ENCODE data around the gene OIP5.

GRCh38 chr15:41307679-41308078 is 24.7 kb downstream of the OIP5 start:
- no peak for TF ChIP-seq TEAD4 (IDR thresholded peaks at IDR 0.05)
- no peak for TF ChIP-seq TAF1 (IDR thresholded peaks at IDR 0.05; ENCODE audit: low read depth)
- no peak for TF ChIP-seq YY1 (IDR thresholded peaks at IDR 0.05; ENCODE audit: low read depth)
- no peak for TF ChIP-seq MAX (IDR thresholded peaks at IDR 0.05)
- TF ChIP-seq, protein P1, sequence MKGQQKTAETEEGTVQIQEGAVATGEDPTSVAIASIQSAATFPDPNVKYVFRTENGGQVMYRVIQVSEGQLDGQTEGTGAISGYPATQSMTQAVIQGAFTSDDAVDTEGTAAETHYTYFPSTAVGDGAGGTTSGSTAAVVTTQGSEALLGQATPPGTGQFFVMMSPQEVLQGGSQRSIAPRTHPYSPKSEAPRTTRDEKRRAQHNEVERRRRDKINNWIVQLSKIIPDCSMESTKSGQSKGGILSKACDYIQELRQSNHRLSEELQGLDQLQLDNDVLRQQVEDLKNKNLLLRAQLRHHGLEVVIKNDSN (IDR thresholded peaks at IDR 0.05), result no peak
- TF ChIP-seq EP300 (IDR thresholded peaks at IDR 0.05; ENCODE audit: borderline replicate concordance), result no peak
- TF ChIP-seq ZBTB7A (IDR thresholded peaks at IDR 0.05; ENCODE audit: low read depth), result no peak
- TF ChIP-seq CREB1 (IDR thresholded peaks at IDR 0.05; ENCODE audit: low read depth), result no peak
- TF ChIP-seq FOXM1 (IDR thresholded peaks at IDR 0.05; ENCODE audit: borderline replicate concordance, low read depth), result no peak
- TF ChIP-seq, protein P2, sequence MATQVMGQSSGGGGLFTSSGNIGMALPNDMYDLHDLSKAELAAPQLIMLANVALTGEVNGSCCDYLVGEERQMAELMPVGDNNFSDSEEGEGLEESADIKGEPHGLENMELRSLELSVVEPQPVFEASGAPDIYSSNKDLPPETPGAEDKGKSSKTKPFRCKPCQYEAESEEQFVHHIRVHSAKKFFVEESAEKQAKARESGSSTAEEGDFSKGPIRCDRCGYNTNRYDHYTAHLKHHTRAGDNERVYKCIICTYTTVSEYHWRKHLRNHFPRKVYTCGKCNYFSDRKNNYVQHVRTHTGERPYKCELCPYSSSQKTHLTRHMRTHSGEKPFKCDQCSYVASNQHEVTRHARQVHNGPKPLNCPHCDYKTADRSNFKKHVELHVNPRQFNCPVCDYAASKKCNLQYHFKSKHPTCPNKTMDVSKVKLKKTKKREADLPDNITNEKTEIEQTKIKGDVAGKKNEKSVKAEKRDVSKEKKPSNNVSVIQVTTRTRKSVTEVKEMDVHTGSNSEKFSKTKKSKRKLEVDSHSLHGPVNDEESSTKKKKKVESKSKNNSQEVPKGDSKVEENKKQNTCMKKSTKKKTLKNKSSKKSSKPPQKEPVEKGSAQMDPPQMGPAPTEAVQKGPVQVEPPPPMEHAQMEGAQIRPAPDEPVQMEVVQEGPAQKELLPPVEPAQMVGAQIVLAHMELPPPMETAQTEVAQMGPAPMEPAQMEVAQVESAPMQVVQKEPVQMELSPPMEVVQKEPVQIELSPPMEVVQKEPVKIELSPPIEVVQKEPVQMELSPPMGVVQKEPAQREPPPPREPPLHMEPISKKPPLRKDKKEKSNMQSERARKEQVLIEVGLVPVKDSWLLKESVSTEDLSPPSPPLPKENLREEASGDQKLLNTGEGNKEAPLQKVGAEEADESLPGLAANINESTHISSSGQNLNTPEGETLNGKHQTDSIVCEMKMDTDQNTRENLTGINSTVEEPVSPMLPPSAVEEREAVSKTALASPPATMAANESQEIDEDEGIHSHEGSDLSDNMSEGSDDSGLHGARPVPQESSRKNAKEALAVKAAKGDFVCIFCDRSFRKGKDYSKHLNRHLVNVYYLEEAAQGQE (IDR thresholded peaks at IDR 0.05; ENCODE audit: low read depth), result no peak

Measured in Ishikawa (cell line).